Superior temporal gyrus (tissue), 1 donor: Measurements from ENCODE around the gene ZNF335.
A peak's percentile ranks its signal among the peaks of the same experiment; 100 is the strongest.
"Not testable (repeated sequence)": the region's sequence is repeated elsewhere in the genome, so short reads cannot be mapped to it uniquely, and the experiment has no call there.

ENCODE experiments used
- DNase-seq: peaks from one replicate; pipeline ENCODE4 v3.0.0-alpha.2; 2016; ENCODE audit errors: extremely low spot score

The ZNF335 gene

GRCh38 chr20:45911486-45912343 lies 60.3 kb downstream of the ZNF335 start, which contains the start of gene PLTP:
Gene PLTP (minus strand): TSS chr20:45912155. CDS start chr20:45911452, 703 bp downstream.
- DNase-seq = peak; percentile 38

DNA sequence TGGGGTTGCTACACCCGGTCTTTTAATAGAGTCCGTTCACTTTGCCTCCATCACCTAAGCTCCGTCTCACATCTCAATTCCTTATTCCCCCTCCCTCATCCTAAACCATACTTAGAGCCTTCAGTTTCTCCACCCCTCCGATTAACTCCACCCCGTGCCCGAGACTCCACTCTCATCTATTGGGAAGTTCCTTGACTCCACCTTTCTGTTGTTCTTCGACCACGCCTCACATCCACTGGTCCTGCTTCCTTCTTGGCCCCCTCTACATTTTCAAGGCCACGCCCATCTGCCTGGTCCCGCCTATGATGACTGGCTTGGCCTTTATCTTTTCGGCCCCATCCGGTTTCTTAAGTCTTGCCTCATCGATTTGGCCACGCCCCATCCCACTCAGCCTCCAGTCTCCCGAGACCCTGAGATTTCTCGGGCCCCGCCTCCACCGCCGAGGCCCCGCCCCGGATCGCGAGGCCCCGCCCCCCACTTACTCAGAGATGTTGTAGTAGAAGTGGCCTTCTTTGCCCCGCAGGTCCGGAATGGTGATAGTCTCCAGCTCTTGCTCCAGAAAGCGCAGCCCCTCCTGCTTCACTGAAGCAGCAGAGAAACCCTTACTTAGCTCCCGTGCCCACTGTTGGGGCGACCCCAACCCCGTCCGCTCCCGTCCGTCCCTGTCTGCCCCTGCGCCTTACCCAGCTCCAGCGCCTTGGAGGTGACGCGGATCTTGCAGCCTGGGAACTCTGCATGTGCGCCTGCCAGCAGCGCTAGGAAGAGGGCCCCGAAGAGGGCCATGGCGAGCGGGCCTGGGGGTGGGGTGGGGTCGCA lies 61.1 kb downstream of the ZNF335 start:
- DNase-seq = peak; percentile 71

- DNase-seq = no peak
These were observed 62.0 kb downstream of the ZNF335 start for GRCh38 chr20:45909817-45910669.

- DNase-seq = no peak
These were observed 62.6 kb downstream of the ZNF335 start for GRCh38 chr20:45909336-45909808.

DNA sequence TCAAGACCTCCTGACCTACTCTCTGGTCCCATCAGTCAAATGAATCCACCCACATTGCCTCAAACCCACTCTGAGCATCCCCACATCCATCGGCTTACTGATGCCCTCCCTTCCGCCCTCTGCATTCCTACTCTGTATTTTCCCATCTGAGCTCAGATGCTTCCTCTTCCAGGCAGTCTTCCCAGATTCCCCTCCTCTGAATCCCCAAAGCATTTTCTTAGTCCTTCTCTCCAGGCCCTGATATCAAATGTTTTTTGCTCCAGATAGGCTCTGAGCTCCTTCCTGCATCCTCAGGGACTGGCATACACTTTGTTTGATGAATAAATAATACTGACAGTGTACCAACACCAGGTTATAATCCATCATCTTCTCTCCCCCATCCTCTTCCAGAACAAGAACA lies 63.9 kb downstream of the ZNF335 start:
- DNase-seq = no peak

DNA sequence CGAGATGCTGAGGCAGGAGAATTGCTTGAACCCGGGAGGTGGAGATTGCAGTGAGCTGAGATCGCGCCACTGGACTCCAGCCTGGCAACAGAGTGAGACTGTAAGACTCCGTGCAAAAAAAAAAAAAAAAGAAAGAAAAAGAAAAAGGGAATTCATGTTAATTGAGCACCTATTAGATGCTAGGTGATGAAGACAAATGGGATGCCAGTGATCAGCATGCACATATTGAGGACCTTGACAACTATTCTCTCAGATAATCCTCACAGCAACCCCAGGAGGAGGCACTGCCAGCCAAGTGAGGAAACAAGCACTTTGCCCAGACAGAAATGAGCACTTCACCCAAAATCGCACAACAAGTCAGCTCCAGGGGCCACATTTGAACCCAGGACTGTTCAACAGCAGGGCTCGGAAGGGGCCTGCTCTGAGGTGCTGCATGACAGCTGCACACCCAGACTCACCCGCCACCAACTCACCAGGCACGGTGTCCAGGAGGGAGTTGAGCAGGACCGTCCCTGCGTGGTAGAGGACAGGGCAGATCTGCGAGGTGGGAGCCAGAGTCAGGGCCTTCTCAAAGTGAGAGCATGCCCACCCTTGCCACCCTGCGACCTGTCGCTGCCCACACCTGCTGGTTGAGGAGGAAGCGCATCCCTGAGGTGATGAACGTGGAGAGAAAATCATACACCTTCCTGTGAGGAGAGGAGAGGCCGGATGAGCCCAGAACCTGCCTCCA lies 64.6 kb downstream of the ZNF335 start:
- DNase-seq = no peak

DNA sequence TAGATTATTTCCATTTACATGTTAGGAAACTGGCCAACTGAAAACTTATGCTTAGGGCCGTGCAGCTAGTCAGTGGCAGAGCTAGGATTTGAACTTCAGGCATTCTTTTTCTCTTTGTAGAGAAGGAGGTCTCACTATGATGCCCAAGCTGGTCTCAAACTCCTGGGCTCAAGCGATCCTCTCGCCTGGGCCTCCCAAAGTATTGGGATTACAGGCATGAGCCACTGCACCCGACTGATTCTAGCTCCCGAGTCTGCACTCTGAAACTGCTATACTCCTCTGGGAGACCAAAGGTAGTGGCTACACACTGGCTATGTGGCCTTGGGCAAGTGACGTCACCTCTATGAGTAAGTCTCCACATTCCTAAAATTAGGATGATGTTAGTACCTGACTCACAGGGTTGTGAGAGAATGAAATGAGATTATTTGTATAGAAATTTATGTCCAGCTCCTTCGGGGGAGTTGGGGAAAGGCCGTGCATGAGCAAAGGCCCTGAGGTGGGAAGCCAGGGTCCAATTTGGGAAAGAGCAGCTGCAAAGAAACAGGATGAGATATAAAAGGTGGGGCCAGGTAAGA lies 66.4 kb downstream of the ZNF335 start:
- no peak for DNase-seq

DNA sequence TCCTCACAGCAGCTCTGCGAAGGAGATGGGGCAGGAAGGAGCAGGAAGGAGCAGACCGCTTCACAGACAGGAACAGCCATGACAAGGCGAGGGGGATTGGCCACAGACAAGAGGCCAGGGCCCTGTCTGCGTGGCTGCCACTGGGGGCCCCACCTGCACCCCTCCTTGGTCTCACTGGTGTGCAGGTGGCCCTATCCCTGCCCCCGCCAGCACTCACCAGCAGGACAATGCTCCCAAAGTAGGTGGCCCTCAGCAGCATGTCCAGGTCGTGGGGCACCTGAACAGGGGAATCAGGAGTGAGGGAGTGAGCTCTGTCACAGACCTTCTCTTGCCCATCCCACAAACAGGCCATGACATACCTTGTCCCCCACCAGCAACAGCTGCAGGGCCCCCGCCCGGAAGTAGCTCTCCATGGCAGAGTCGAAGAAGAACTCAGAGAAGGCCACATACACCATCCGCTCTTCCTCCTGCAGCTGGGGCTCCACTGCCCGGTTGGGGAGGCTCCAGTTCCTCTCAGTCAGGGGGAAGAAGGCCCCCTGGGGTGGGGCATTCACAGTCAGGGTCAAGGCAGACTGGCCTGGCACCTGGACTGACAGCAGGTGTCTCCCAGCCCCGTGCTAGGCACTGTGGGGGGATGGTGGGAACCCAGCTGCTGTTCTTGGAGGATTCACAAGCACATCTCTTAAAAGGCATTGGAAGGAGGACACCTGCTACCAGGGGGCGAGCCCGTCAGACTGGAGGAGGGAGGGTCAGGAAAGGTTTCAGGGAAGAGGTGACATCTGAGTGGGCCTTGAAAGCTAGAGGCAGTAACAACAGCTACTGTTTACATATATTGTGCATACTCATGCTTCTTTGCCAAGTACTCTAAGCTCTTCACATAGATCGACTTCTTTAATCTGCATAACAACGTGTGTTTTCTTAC lies 67.2 kb downstream of the ZNF335 start:
- no peak for DNase-seq

DNA sequence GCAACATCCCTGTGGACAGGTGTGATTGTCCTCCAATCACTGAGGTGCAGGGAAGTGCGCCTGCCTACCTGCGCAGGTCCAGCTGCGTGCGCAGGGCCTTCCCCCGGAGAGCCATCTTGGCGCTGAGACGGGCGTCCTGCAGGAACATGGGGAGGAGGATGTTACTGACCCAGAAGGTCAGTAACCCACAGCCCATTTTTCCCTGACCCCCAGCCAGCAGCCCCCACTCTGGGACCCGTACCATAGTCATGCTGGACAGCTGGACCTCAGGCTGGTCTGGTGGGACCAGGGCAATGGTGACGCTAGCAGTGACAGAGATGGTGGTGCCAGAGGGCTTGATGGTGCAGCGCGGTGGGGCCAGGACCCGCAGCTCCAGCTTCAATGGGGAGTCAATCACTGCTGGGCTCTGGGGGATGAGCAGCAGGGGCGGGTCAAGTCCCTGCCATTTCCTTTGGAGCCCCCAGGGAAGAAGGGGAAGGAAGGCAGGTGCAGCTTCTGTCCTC lies 69.8 kb downstream of the ZNF335 start:
- DNase-seq = no peak

DNA sequence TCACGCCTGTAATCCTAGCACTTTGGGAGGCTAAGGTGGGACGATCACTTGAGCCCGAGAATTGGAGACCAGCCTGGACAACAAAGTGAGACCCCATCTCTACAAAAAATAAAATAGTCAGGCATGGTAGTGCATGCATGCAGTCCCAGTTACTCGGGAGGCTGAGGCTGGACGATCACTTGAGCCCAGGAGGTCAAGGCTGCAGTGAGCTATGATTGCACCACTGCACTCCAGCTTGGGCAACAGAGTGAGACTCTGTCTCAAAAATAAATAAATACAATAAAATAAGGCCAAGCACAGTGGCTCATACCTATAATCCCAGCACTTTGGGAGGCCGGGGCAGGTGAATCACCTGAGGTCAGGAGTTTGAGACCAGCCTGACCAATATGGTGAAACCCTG lies 70.7 kb downstream of the ZNF335 start:
- DNase-seq = not testable (repeated sequence)

GRCh38 chr20:45899046-45899835 lies 72.8 kb downstream of the ZNF335 start:
- no peak for DNase-seq
